ENCODE data around the gene CDH16.
A peak's percentile ranks its signal among the peaks of the same experiment; 100 is the strongest.

Gene CDH16

GRCh38 chr16:66905633-66906539 lies 12.8 kb downstream of the CDH16 start (continued):
- TF ChIP-seq ZSCAN4 (tag by site-specific recombination; IDR thresholded peaks at IDR 0.05), result no peak
- no peak for TF ChIP-seq ZNF629 (tag by site-specific recombination; IDR thresholded peaks at IDR 0.05)
- TF ChIP-seq ZNF248 (tag by site-specific recombination; IDR thresholded peaks at IDR 0.05), result no peak
- TF ChIP-seq GLIS1 (tag by site-specific recombination; IDR thresholded peaks at IDR 0.05), result no peak
- TF ChIP-seq ZNF19 (tag by site-specific recombination; IDR thresholded peaks at IDR 0.05; ENCODE audit: low read depth), result no peak
- TF ChIP-seq ZNF112 (tag by site-specific recombination; IDR thresholded peaks at IDR 0.05), result no peak
- TF ChIP-seq ZNF670 (tag by site-specific recombination; IDR thresholded peaks at IDR 0.05; ENCODE audit: low read depth), result no peak
- peak; percentile 62 for TF ChIP-seq PATZ1 (tag by site-specific recombination; IDR thresholded peaks at IDR 0.05)
- no peak for TF ChIP-seq ZNF777 (tag by site-specific recombination; IDR thresholded peaks at IDR 0.05; ENCODE audit: borderline replicate concordance)
- TF ChIP-seq GLI2 (tag by site-specific recombination; IDR thresholded peaks at IDR 0.05; ENCODE audit: borderline replicate concordance, low read depth), result no peak
- TF ChIP-seq ZNF626 (tag by site-specific recombination; IDR thresholded peaks at IDR 0.05), result no peak
- TF ChIP-seq ZNF830 (tag by site-specific recombination; IDR thresholded peaks at IDR 0.05; ENCODE audit: low read depth), result no peak
- no peak for TF ChIP-seq ZNF362 (tag by site-specific recombination; IDR thresholded peaks at IDR 0.05)
- no peak for TF ChIP-seq ZNF138 (tag by site-specific recombination; IDR thresholded peaks at IDR 0.05; ENCODE audit: borderline replicate concordance)
- TF ChIP-seq YY2 (tag by site-specific recombination; IDR thresholded peaks at IDR 0.05), result no peak
- TF ChIP-seq ZBTB11 (tag by site-specific recombination; conservative IDR thresholded peaks at IDR 0.05; ENCODE audit: low read depth), result no peak
- no peak for TF ChIP-seq ZNF558 (tag by site-specific recombination; IDR thresholded peaks at IDR 0.05)
- TF ChIP-seq KLF10 (tag by site-specific recombination; IDR thresholded peaks at IDR 0.05), result no peak
- TF ChIP-seq TSHZ1 (tag by site-specific recombination; IDR thresholded peaks at IDR 0.05; ENCODE audit: borderline replicate concordance), result no peak
- TF ChIP-seq PRDM2 (tag by site-specific recombination; IDR thresholded peaks at IDR 0.05; ENCODE audit: borderline replicate concordance), result no peak
- no peak for TF ChIP-seq ZNF23 (tag by site-specific recombination; IDR thresholded peaks at IDR 0.05; ENCODE audit: borderline replicate concordance)

All from HEK293 (cell line).